Bronchial smooth muscle cell (primary cell): ENCODE results near the gene FLII. TPM values are rescaled to one million over a fixed set of nuclear protein-coding genes. Genes with fewer than 3 reads are reported as not detected.

Experiments used
- total RNA-seq: library from RNA; depleted of rRNA; stranded (reverse); fragments of >200 nt; gene quantifications from 2 replicates; pipeline ENCODE4 v1.2.1, GENCODE V29; 2014

The FLII gene
- 400 and 445 TPM in 2 replicates for total RNA-seq

DNA sequence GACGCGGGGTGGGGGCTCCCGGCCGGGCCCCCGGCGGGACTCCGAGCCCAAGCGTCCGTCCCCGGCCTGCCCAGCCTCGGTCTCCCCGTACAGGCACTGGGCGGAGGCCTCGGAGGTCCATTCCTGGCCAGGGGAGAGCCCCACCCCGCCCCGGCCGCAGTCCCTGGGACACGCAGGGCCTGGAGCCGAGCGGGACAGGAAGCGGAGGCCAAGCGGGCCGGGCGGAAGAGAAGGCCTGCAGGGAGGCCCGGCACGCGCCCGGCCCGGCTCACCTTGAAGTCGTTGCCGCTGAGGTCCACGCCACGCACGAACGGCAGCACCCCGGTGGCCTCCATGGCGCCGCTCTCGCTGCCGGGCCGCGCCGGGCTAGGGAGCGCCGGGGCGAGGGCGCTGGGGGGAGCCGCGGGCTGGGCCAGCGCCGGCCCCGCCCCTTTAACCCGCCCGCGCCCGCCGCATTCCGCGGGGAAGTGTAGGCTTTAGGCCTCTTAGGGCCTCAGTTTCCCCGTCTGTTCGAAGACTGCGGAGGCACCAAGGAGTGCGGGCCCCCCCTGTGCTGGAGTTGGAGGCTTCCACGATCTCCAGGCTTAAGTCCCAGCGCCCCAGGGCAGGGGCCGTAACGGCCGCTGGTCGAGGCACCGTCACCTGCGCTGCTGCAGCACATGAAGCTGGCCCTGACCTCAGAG is at the start of gene FLII:
TSS of gene FLII (minus strand) at position 383 of the 683 bp plus-strand sequence. CDS start at position 335, 48 bp downstream.

DNA sequence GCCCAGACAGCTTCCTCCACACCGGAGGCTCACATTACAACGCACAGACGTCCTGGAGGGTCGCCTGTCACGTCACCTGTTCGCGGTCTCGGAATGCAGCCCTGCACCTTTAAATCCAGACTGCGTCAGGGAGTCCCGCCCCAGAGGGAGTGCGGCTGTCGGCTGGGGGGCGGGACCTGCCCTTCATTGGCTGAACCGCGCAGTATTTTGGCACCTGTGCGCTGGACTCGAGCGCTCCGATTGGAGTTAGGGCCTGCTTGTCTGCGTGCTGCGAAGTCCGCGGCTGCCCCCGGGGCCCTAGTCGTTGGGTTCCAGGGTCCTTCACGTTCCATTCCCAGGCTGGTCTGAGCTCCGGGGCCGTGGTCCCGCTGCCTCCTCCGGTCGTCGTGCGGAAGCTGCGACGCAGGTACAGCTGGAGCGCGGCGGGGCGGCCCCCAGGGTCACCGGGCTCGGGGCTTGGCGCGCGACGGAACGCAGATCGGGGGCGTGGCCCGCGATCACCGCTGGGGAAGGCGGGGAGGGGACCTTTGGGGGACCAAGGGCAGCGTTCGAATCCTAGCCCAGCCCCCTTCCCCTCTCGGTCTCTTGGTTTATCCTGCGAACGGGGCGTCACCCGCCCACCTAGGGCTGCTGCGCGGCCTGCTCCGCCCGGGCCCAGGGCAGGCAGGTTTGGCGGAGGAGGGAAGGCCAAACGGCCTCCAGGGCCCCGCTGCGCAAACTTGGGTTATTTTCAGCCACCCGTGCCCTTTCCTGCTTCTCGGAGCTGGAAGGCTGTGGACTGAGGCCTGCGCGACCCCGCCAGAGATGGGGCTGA is 2.0 kb upstream of the FLII start, which contains the start of gene MIEF2:
TSS of gene MIEF2 (plus strand) at position 331 of the 814 bp plus-strand sequence. CDS start 2,059 bp downstream, outside the sequence.

DNA sequence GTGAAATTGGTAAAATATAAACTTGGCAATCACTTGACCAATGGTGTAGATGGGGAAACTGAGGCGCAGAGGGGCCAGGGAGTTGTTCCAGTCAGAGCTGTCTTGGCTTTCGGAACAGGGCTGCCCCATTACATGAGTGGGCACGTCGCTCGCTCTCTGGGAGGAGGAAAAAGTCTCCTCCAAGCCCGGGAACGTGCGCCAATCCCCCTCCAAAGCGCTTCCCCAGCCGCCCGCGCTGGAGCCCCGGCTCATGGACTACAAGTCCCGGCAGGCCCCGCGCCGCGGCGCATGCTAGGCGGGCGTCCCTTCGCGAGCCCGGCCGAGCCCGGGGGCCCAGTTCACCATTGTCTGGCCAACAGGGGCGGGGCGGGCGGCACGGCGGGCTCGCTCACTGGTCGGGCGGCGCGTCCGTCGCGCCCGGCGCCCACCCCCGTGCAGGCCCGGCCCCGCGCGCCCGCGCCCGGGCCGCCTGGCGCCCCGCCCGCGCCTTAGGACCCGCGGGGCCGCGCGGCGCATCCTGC is 33.4 kb downstream of the FLII start, which contains the start of gene LLGL1:
TSS of gene LLGL1 (plus strand) at position 515 of the 521 bp plus-strand sequence. CDS start 48 bp downstream, outside the sequence.

Other genes starting within 250 kb of the FLII start
- gene ATPAF2, start 219.6 kb downstream of the FLII start, total RNA-seq = 17.2 and 19.0 TPM in 2 replicates
- gene GID4, start 219.3 kb downstream of the FLII start, total RNA-seq = 5.8 and 6.8 TPM in 2 replicates
- gene DRG2, start 170.8 kb downstream of the FLII start, total RNA-seq = 26.0 and 36.2 TPM in 2 replicates
- gene MYO15A, start 150.0 kb downstream of the FLII start, total RNA-seq = 1.7 and 2.7 TPM in 2 replicates
- gene ALKBH5, start 74.9 kb downstream of the FLII start, total RNA-seq = 67.8 and 73.4 TPM in 2 replicates
- gene LLGL1, start 33.1 kb downstream of the FLII start, total RNA-seq = 37.0 and 42.1 TPM in 2 replicates
- 18.1 and 23.2 TPM in 2 replicates for gene MIEF2, start 1.9 kb upstream of the FLII start, total RNA-seq
- 7.0 and 9.6 TPM in 2 replicates for gene TOP3A, start 56.3 kb upstream of the FLII start, total RNA-seq
- gene SMCR8, start 56.6 kb upstream of the FLII start, total RNA-seq = 10.9 and 12.9 TPM in 2 replicates
- gene SHMT1, start 104.8 kb upstream of the FLII start, total RNA-seq = 5.2 and 7.9 TPM in 2 replicates
- gene EVPLL, start 119.0 kb upstream of the FLII start, total RNA-seq = not detected in 2 replicates
- gene LGALS9C, start 218.1 kb upstream of the FLII start, total RNA-seq = not detected in 2 replicates